HepG2 (cell line): ENCODE results near the gene CLASP1. TPM values are rescaled to one million over a fixed set of nuclear protein-coding genes. Genes with fewer than 3 reads are reported as not detected.
A peak's percentile ranks its signal among the peaks of the same experiment; 100 is the strongest.

Source experiments
- KLF6 ChIP-seq: IDR thresholded peaks from 2 replicates; pipeline ENCODE4 v1.8.0; 2016; ENCODE audit warnings: missing biosample characterization, missing genetic modification reagents
- LBX2 ChIP-seq: sonication (generic); formaldehyde crosslinking; IDR thresholded peaks from 2 replicates; pipeline ENCODE4 v1.5.0; 2020; ENCODE audit warnings: missing genetic modification reagents, mild to moderate bottlenecking, borderline replicate concordance
- LRRFIP1 ChIP-seq: sonication (generic); formaldehyde crosslinking; conservative IDR thresholded peaks from 2 replicates; pipeline ENCODE4 v1.4.0; 2020; ENCODE audit warnings: missing genetic modification reagents
- MEIS1 ChIP-seq: sonication (generic); formaldehyde crosslinking; IDR thresholded peaks from 2 replicates; pipeline ENCODE4 v1.9.0; 2021; ENCODE audit warnings: mild to moderate bottlenecking, missing genetic modification reagents, moderate library complexity, borderline replicate concordance
- MEIS2 ChIP-seq: sonication (generic); formaldehyde crosslinking; IDR thresholded peaks from 2 replicates; pipeline ENCODE4 v1.9.0; 2021; ENCODE audit warnings: mild to moderate bottlenecking, missing genetic modification reagents
- MTF2 ChIP-seq: sonication (generic); formaldehyde crosslinking; IDR thresholded peaks from 2 replicates; pipeline ENCODE4 v1.5.0; 2020; ENCODE audit warnings: missing genetic modification reagents, borderline replicate concordance
- PATZ1 ChIP-seq: sonication (generic); formaldehyde crosslinking; IDR thresholded peaks from 2 replicates; pipeline ENCODE4 v1.4.0; 2020; ENCODE audit warnings: missing genetic modification reagents
- PAWR ChIP-seq: sonication (generic); formaldehyde crosslinking; IDR thresholded peaks from 2 replicates; pipeline ENCODE4 v1.4.0; 2020; ENCODE audit warnings: missing genetic modification reagents, mild to moderate bottlenecking, borderline replicate concordance
- PHB2 ChIP-seq: fragments of 450-650 bp; IDR thresholded peaks from 2 replicates; pipeline ENCODE4 v1.6.1; 2018; ENCODE audit not compliant: partially characterized antibody
- REPIN1 ChIP-seq: sonication (generic); formaldehyde crosslinking; IDR thresholded peaks from 2 replicates; pipeline ENCODE4 v1.8.0; 2022; ENCODE audit warnings: missing genetic modification reagents, low read depth, mild to moderate bottlenecking, borderline replicate concordance
- TMF1 ChIP-seq: sonication (generic); formaldehyde crosslinking; IDR thresholded peaks from 2 replicates; pipeline ENCODE4 v1.8.1; 2022; ENCODE audit warnings: low read depth, missing genetic modification reagents
- ZFX ChIP-seq: sonication (generic); formaldehyde crosslinking; IDR thresholded peaks from 2 replicates; pipeline ENCODE4 v1.4.0; 2020; ENCODE audit warnings: mild to moderate bottlenecking, low read depth, missing genetic modification reagents, moderate library complexity
- ZNF629 ChIP-seq: sonication (generic); formaldehyde crosslinking; conservative IDR thresholded peaks from 2 replicates; pipeline ENCODE4 v1.5.0; 2020; ENCODE audit warnings: missing genetic modification reagents
- ZNF670 ChIP-seq: sonication (generic); formaldehyde crosslinking; IDR thresholded peaks from 2 replicates; pipeline ENCODE4 v1.8.0; 2022; ENCODE audit warnings: mild to moderate bottlenecking, missing genetic modification reagents, borderline replicate concordance
- ZNF709 ChIP-seq: sonication (generic); formaldehyde crosslinking; IDR thresholded peaks from 2 replicates; pipeline ENCODE4 v1.5.0; 2020; ENCODE audit warnings: mild to moderate bottlenecking, missing genetic modification reagents
- ZNF749 ChIP-seq: sonication (generic); formaldehyde crosslinking; IDR thresholded peaks from 2 replicates; pipeline ENCODE4 v1.8.0; 2022; ENCODE audit warnings: mild to moderate bottlenecking, missing genetic modification reagents, moderate library complexity, borderline replicate concordance
- polyA plus RNA-seq, 8 experiments: library from polyadenylated mRNA; depleted of rRNA in 3 of 8; stranded (reverse) in 7 of 8; unstranded in 1 of 8; fragments of >200 nt; fragmentation: Illumina TruSeq in 4 of 8; extraction: Trizol in 4 of 8; gene quantifications; 2 replicates each; pipeline versions ENCODE4 v1.2.1 to v1.2.3, GENCODE V29; 2011 to 2016; ENCODE audit warnings: low read depth in 4 of 8, missing spikeins in 1 of 8, mixed read lengths in 1 of 8; ENCODE audit not compliant: insufficient read depth in 1 of 8
- total RNA-seq, 5 experiments: library from RNA; depleted of rRNA; stranded (reverse); fragments of >200 nt; fragmentation: Illumina TruSeq; extraction: Trizol; gene quantifications; 2 replicates each; pipeline ENCODE4 v1.2.3, GENCODE V29; 2016; ENCODE audit warnings: low read depth in 1 of 5
- TF ChIP-seq, protein P1 (sequence below): IDR thresholded peaks from 2 replicates; pipeline ENCODE4 v1.6.1; 2016; ENCODE audit warnings: low read depth
- TF ChIP-seq, protein P2 (sequence below): fragments of 450-650 bp; IDR thresholded peaks from 2 replicates; pipeline ENCODE4 v1.6.1; 2017
- TF ChIP-seq, protein P3 (sequence below): sonication (generic); formaldehyde crosslinking; IDR thresholded peaks from 2 replicates; pipeline ENCODE4 v1.5.0; 2020; ENCODE audit warnings: mild to moderate bottlenecking, missing genetic modification reagents, moderate library complexity

Gene CLASP1
- total and polyA plus RNA-seq, 2 of the 13 experiments (the other 11 are each of a cell fraction or from before 2014, with no cell fraction given) = 11.7 to 47.9 TPM

DNA sequence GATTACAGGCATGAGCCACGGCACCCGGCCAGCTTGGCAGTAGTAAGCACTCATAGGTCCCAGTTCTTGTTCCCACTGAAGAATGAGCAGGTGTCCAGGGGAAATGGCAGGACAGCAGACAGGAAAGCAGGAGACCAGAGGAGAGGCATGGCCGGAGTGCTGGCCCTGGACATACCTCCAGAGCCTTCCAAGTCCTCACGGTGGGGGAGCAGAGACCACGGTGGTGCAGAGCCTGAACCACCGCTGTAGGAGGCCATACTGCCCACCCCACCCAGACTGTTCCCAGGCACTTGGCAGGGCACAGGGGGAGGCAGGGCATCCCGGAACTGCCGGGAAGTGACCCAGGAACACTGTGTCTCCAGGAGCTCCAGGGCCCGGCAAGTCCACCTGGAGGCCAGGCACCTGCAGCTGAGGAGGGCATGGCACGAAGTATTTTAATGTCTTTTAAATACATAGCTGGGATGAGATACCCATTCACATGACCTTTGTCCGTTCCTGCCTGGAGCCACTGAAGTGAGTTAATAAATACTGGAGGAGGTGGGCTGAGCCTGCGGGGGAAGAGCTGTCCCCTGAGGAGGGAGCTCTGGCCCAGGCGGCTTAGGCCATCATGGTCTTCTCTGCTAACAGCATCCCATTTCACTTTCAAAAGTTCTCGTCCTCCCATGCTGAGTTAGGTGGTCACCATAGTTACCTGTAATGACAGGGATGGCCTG, 314.5 kb downstream of the CLASP1 start (continued):
- TF ChIP-seq PATZ1 (CRISPR knock-in tag) (0 out of 2 replicates have a peak, but pooled peaks have one; percentile 6), ZFX (CRISPR knock-in tag) (peak; percentile 30; the same call in 1 of the 2 replicates), LRRFIP1 (no peak), PHB2 (no peak), LBX2 (CRISPR knock-in tag) (no peak), PAWR (CRISPR knock-in tag) (0 out of 2 replicates have a peak, but pooled peaks have one; percentile 73), REPIN1 (no peak), MEIS2 (no peak), KLF6 (CRISPR knock-in tag) (no peak), ZNF670 (no peak), MTF2 (CRISPR knock-in tag) (0 out of 2 replicates have a peak, but pooled peaks have one; percentile 49), ZNF749 (CRISPR knock-in tag) (no peak), ZNF629 (CRISPR knock-in tag) (peak; percentile 56), MEIS1 (peak; percentile 34; the same call in 1 of the 2 replicates), TMF1 (no peak), ZNF709 (CRISPR knock-in tag) (no peak)
- TF ChIP-seq, protein P1, sequence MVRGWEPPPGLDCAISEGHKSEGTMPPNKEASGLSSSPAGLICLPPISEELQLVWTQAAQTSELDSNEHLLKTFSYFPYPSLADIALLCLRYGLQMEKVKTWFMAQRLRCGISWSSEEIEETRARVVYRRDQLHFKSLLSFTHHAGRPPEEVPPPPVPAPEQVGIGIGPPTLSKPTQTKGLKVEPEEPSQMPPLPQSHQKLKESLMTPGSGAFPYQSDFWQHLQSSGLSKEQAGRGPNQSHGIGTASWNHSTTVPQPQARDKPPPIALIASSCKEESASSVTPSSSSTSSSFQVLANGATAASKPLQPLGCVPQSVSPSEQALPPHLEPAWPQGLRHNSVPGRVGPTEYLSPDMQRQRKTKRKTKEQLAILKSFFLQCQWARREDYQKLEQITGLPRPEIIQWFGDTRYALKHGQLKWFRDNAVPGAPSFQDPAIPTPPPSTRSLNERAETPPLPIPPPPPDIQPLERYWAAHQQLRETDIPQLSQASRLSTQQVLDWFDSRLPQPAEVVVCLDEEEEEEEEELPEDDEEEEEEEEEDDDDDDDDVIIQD (CRISPR knock-in tag) = no peak
- TF ChIP-seq, protein P2, sequence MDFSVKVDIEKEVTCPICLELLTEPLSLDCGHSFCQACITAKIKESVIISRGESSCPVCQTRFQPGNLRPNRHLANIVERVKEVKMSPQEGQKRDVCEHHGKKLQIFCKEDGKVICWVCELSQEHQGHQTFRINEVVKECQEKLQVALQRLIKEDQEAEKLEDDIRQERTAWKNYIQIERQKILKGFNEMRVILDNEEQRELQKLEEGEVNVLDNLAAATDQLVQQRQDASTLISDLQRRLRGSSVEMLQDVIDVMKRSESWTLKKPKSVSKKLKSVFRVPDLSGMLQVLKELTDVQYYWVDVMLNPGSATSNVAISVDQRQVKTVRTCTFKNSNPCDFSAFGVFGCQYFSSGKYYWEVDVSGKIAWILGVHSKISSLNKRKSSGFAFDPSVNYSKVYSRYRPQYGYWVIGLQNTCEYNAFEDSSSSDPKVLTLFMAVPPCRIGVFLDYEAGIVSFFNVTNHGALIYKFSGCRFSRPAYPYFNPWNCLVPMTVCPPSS = no peak
- TF ChIP-seq, protein P3, sequence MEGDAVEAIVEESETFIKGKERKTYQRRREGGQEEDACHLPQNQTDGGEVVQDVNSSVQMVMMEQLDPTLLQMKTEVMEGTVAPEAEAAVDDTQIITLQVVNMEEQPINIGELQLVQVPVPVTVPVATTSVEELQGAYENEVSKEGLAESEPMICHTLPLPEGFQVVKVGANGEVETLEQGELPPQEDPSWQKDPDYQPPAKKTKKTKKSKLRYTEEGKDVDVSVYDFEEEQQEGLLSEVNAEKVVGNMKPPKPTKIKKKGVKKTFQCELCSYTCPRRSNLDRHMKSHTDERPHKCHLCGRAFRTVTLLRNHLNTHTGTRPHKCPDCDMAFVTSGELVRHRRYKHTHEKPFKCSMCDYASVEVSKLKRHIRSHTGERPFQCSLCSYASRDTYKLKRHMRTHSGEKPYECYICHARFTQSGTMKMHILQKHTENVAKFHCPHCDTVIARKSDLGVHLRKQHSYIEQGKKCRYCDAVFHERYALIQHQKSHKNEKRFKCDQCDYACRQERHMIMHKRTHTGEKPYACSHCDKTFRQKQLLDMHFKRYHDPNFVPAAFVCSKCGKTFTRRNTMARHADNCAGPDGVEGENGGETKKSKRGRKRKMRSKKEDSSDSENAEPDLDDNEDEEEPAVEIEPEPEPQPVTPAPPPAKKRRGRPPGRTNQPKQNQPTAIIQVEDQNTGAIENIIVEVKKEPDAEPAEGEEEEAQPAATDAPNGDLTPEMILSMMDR = peak; percentile 38
